NCI-H2029 treated with DMSO at 0.1 percent for 48 hours (cell line): ENCODE measurements around the gene WDCP.
"Not testable (repeated sequence)": the region's sequence is repeated elsewhere in the genome, so short reads cannot be mapped to it uniquely, and the experiment has no call there.

Source experiments
- DNase-seq: peaks from one replicate; lab custom pipeline; 2025; lab: John Stamatoyannopoulos, UW

Gene WDCP

GRCh38 chr2:24022324-24022974, 24.7 kb downstream of the WDCP start:
- no peak for DNase-seq

- DNase-seq = no peak
Measured at GRCh38 chr2:24021122-24021998, 25.8 kb downstream of the WDCP start.

- DNase-seq = no peak
Measured at GRCh38 chr2:24020244-24020643, 26.9 kb downstream of the WDCP start.

GRCh38 chr2:24019729-24020128, 27.5 kb downstream of the WDCP start:
- DNase-seq = no peak

GRCh38 chr2:24018241-24018640, 28.9 kb downstream of the WDCP start:
- no peak for DNase-seq

GRCh38 chr2:24017711-24018110, 29.5 kb downstream of the WDCP start:
- no peak for DNase-seq

GRCh38 chr2:24016853-24017703, 30.1 kb downstream of the WDCP start:
- no peak for DNase-seq

- DNase-seq = no peak
Measured at GRCh38 chr2:24016376-24016761, 30.8 kb downstream of the WDCP start.

GRCh38 chr2:24015562-24016375, 31.4 kb downstream of the WDCP start:
- DNase-seq = no peak

- DNase-seq = not testable (repeated sequence)
Measured at GRCh38 chr2:24014902-24015301, 32.3 kb downstream of the WDCP start.

GRCh38 chr2:24012521-24013188, 34.5 kb downstream of the WDCP start:
- no peak for DNase-seq

- DNase-seq = no peak
Measured at GRCh38 chr2:24011250-24012104, 35.7 kb downstream of the WDCP start.

- DNase-seq = no peak
Measured at GRCh38 chr2:24010477-24011249, 36.5 kb downstream of the WDCP start.

GRCh38 chr2:24009680-24010476, 37.3 kb downstream of the WDCP start, which contains the start of gene MFSD2B:
MFSD2B (plus strand) TSS chr2:24010085; CDS start chr2:24010097, 12 bp downstream.
- no peak for DNase-seq

GRCh38 chr2:24009367-24009679, 37.9 kb downstream of the WDCP start:
- no peak for DNase-seq

GRCh38 chr2:24008672-24009366, 38.4 kb downstream of the WDCP start:
- DNase-seq = no peak

- no peak for DNase-seq
Measured at GRCh38 chr2:24007693-24008092, 39.5 kb downstream of the WDCP start.

GRCh38 chr2:23994567-23994966, 52.6 kb downstream of the WDCP start:
- DNase-seq = no peak
